Esophagus muscularis mucosa (tissue), 3 donors: ENCODE measurements around the gene FRK.

ENCODE experiments used
- POLR2A ChIP-seq: fragments of 450-650 bp; IDR thresholded peaks from one replicate; pipeline ENCODE4 v1.6.1; 2017; ENCODE audit warnings: antibody characterized with exemption, moderate library complexity, mild to moderate bottlenecking, low read depth
- POLR2AphosphoS5 ChIP-seq, 2 donors: sonication (generic); formaldehyde crosslinking; IDR thresholded peaks; one replicate each; pipeline ENCODE4 v1.6.1; 2017; ENCODE audit warnings: antibody characterized with exemption in 2 of 2
- TF ChIP-seq, protein P1 (sequence below), 3 experiments: fragments of 200-600 bp in 2 of 3; fragments of 450-650 bp in 1 of 3; sonication (generic) in 2 of 3; IDR thresholded peaks; one replicate each; pipeline ENCODE4 v1.5.1; 2017 to 2019; ENCODE audit warnings: antibody characterized with exemption in 3 of 3, mild to moderate bottlenecking in 2 of 3, moderate library complexity in 1 of 3

DNA sequence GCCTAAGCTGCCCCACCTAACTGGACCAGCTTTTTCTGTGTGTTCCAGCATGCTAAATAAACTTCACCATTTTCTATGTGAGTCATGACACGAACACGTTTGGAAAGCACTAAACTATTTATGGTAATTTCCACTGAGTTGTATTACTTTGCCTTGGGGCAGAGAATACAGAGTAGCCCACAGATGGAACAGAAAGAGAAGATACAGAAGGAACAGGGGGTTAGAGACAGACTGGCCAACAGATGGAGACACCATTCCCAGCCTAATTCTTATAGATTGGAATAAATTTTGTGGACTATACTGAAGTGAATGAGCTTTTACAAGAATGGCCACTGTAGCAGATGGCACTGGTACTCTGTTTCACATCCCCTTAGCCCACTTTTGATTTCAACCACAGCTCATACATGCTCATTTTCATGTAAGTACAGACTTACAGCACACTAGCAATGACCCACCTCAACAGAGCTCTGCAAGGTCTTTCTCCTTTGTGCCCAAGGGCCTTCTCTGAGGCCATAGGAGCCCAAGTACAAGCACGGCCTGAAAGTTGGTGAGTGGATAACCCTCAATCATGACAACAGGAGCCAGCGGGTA lies 26.8 kb upstream of the FRK start:
- no peak for TF ChIP-seq POLR2A
- TF ChIP-seq, protein P1, sequence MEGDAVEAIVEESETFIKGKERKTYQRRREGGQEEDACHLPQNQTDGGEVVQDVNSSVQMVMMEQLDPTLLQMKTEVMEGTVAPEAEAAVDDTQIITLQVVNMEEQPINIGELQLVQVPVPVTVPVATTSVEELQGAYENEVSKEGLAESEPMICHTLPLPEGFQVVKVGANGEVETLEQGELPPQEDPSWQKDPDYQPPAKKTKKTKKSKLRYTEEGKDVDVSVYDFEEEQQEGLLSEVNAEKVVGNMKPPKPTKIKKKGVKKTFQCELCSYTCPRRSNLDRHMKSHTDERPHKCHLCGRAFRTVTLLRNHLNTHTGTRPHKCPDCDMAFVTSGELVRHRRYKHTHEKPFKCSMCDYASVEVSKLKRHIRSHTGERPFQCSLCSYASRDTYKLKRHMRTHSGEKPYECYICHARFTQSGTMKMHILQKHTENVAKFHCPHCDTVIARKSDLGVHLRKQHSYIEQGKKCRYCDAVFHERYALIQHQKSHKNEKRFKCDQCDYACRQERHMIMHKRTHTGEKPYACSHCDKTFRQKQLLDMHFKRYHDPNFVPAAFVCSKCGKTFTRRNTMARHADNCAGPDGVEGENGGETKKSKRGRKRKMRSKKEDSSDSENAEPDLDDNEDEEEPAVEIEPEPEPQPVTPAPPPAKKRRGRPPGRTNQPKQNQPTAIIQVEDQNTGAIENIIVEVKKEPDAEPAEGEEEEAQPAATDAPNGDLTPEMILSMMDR (IDR thresholded peaks at IDR 0.05), result no peak
- TF ChIP-seq POLR2AphosphoS5 (IDR thresholded peaks at IDR 0.05), result no peak
